Measurements from ENCODE around the gene EHMT1.

GRCh38 chr9:137621131-137621757 is 2.4 kb downstream of the EHMT1 start:
- TF ChIP-seq CSDC2 (CRISPR knock-in tag; IDR thresholded peaks at IDR 0.05) = no peak
- no peak for TF ChIP-seq PATZ1 (CRISPR knock-in tag; IDR thresholded peaks at IDR 0.05; ENCODE audit: borderline replicate concordance)
- no peak for TF ChIP-seq ZFP3 (CRISPR knock-in tag; IDR thresholded peaks at IDR 0.05)
